Testis (tissue), 3 donors: ENCODE results near the gene NDUFA11. TPM values are rescaled to one million over a fixed set of nuclear protein-coding genes. Genes with fewer than 3 reads are reported as not detected.

Source experiments
- DNase-seq: peaks from one replicate; pipeline ENCODE4 v3.0.0-alpha.2; 2019
- H3K27ac ChIP-seq, 2 donors: fragments of 200-600 bp; sonication (generic); one replicate each; pipeline ENCODE4 v1.5.1; 2019
- H3K27me3 ChIP-seq: fragments of 200-600 bp; sonication (generic); one replicate; pipeline ENCODE4 v1.5.1; 2019
- H3K36me3 ChIP-seq: fragments of 200-600 bp; sonication (generic); one replicate; pipeline ENCODE4 v1.5.1; 2017; ENCODE audit warnings: low read depth; ENCODE audit errors: missing control alignments
- H3K4me1 ChIP-seq: fragments of 200-600 bp; sonication (generic); one replicate; pipeline ENCODE4 v1.5.1; 2019
- H3K4me3 ChIP-seq, 2 donors: fragments of 200-600 bp; sonication (generic); one replicate each; pipeline ENCODE4 v1.5.1; 2017 to 2019
- H3K9me3 ChIP-seq: fragments of 200-600 bp; sonication (generic); one replicate; pipeline ENCODE4 v1.5.1; 2017
- CTCF ChIP-seq, 3 experiments: fragments of 450-650 bp in 2 of 3; fragments of 200-600 bp in 1 of 3; sonication (generic) in 1 of 3; IDR thresholded peaks; one replicate each; pipeline ENCODE4 v1.5.1; 2016 to 2019; ENCODE audit warnings: antibody characterized with exemption in 3 of 3, mild to moderate bottlenecking in 2 of 3, moderate library complexity in 1 of 3
- POLR2A ChIP-seq: fragments of 450-650 bp; IDR thresholded peaks from one replicate; pipeline ENCODE4 v1.6.1; 2017; ENCODE audit warnings: antibody characterized with exemption, mild to moderate bottlenecking, moderate library complexity
- WGBS, 2 donors: methylation state at CpG; one replicate each; pipeline ENCODE4 v1.1.5; 2018; 5-methylcytosine and 5-hydroxymethylcytosine counted together
- intact Hi-C: fragments of 100-400 bp; cut with DNase I; formaldehyde crosslinking; loops from one replicate; pipeline ENCODE4 v1.15.1; 2023; ENCODE audit warnings: low total_unique reads
- polyA plus RNA-seq: library from polyadenylated mRNA; stranded (reverse); fragments of 350-450 nt; fragmentation: Illumina TruSeq; extraction: RNeasy Lipid Tissue Mini Kit (QIAGEN cat#74804); gene quantifications from one replicate; pipeline ENCODE4 v1.2.3, GENCODE V29; 2014; ENCODE audit warnings: low read depth, low replicate concordance; ENCODE audit not compliant: insufficient read depth
- total RNA-seq, 2 donors: library from RNA; depleted of rRNA; stranded (reverse); fragments of >200 nt; gene quantifications; one replicate each; pipeline ENCODE4 v1.2.3, GENCODE V29; 2016

Gene NDUFA11
- total and polyA plus RNA-seq, 3 donors from 2014 or later, result 167 to 194 (median 170) TPM

- H3K36me3 ChIP-seq, result no peaks in the 10 kb centered on the region
- H3K27ac ChIP-seq, result no peak overlapping the region
- H3K27me3 ChIP-seq, result no peaks in the 10 kb centered on the region
- H3K4me1 ChIP-seq, result peaks cover 6% of the 10 kb centered on the region
- no peak for TF ChIP-seq POLR2A
- no peak for TF ChIP-seq CTCF (IDR thresholded peaks at IDR 0.05)
- 86 to 89% methylated on average over 7 to 13 of the region's 13 CpGs for WGBS, 2 donors
- H3K9me3 ChIP-seq, result no peaks in the 10 kb centered on the region
- H3K4me3 ChIP-seq, result no peak overlapping the region
- no peak for DNase-seq
- intact Hi-C loops, result loop anchor here (10.0 kb wide), 1 partner anchor 115 kb away; the partner anchor contains the start of gene PRR22
Observed at GRCh38 chr19:5899728-5900526, 3.7 kb downstream of the NDUFA11 start.

GRCh38 chr19:5897189-5897969 lies 6.2 kb downstream of the NDUFA11 start:
- DNase-seq, result no peak
- intact Hi-C loops, result no loop called here
- no peak for TF ChIP-seq POLR2A
- no peak for TF ChIP-seq CTCF (IDR thresholded peaks at IDR 0.05)
- Histone ChIP-seq H3K9me3 (no peaks in the 10 kb centered on the region), H3K36me3 (no peaks in the 10 kb centered on the region), H3K27me3 (no peaks in the 10 kb centered on the region), H3K4me1 (peaks cover 13% of the 10 kb centered on the region), H3K4me3 (no peak overlapping the region), H3K27ac (no peak overlapping the region)
- 90 to 93% methylated on average over 19 to 26 of the region's 30 CpGs for WGBS, 2 donors

- Histone ChIP-seq H3K4me3 (no peak overlapping the region), H3K9me3 (no peaks in the 10 kb centered on the region), H3K36me3 (no peaks in the 10 kb centered on the region), H3K27ac (no peak overlapping the region), H3K4me1 (peaks cover 18% of the 10 kb centered on the region), H3K27me3 (no peaks in the 10 kb centered on the region)
- DNase-seq, result no peak
- intact Hi-C loops, result no loop called here
- TF ChIP-seq POLR2A (no peak), CTCF (IDR thresholded peaks at IDR 0.05) (no peak)
- 89 to 90% methylated on average over 16 to 29 of the region's 29 CpGs for WGBS, 2 donors
Observed at GRCh38 chr19:5896365-5897076, 7.1 kb downstream of the NDUFA11 start.

GRCh38 chr19:5895890-5896289 lies 7.7 kb downstream of the NDUFA11 start:
- H3K4me1 ChIP-seq, result peaks cover 18% of the 10 kb centered on the region
- DNase-seq, result no peak
- no peak overlapping the region for H3K27ac ChIP-seq
- no peak overlapping the region for H3K4me3 ChIP-seq
- TF ChIP-seq CTCF (IDR thresholded peaks at IDR 0.05) (no peak), POLR2A (no peak)
- H3K36me3 ChIP-seq, result no peaks in the 10 kb centered on the region
- intact Hi-C loops, result no loop called here
- H3K9me3 ChIP-seq, result no peaks in the 10 kb centered on the region
- 82 to 83% methylated on average over 8 of the region's 8 CpGs for WGBS, 2 donors
- no peaks in the 10 kb centered on the region for H3K27me3 ChIP-seq
